H1 (cell line): Measurements from ENCODE around the gene BABAM1. TPM values are rescaled to one million over a fixed set of nuclear protein-coding genes. Genes with fewer than 3 reads are reported as not detected.

Experiments
- CTCF ChIA-PET: fragments of 300-600 bp; sonication (Branson Sonifier 250); formaldehyde crosslinking; loops from one replicate; lab custom pipeline; 2021; ENCODE audit not compliant: partially characterized antibody; lab: Charles Lee
- POLR2A ChIA-PET: fragments of 300-600 bp; sonication (Branson Sonifier 250); formaldehyde crosslinking; loops from one replicate; lab custom pipeline; 2021; ENCODE audit warnings: inconsistent platforms; ENCODE audit not compliant: partially characterized antibody; lab: Charles Lee
- DNase-seq, 2 experiments: peaks; one replicate each; pipeline versions ENCODE4 v3.0.0 to v3.0.0-alpha.2; 2010 to 2022; ENCODE audit warnings: low spot score in 2 of 2, low read depth in 1 of 2, mixed read lengths in 1 of 2
- FAIRE-seq: peaks from 2 replicates; lab custom pipeline; 2011; peaks lifted over from hg19 to GRCh38; lab: Jason Lieb, UNC
- H2AFZ ChIP-seq: 2 replicates; pipeline ENCODE4 v1.8.1; 2012; ENCODE audit warnings: low read length, inconsistent platforms
- H2AK5ac ChIP-seq: 2 replicates; pipeline ENCODE4 v1.6.1; 2013; ENCODE audit warnings: low read depth, low read length
- H2BK120ac ChIP-seq: replicated peaks from 2 replicates; pipeline ENCODE3; 2013; ENCODE audit warnings: low read depth, low read length, inconsistent platforms
- H2BK12ac ChIP-seq: 2 replicates; pipeline ENCODE4 v1.6.1; 2013; ENCODE audit warnings: low read depth, low read length
- H2BK15ac ChIP-seq: 2 replicates; pipeline ENCODE4 v1.6.1; 2013; ENCODE audit warnings: low read length
- H2BK20ac ChIP-seq: 2 replicates; pipeline ENCODE4 v1.6.1; 2013; ENCODE audit warnings: low read length
- H2BK5ac ChIP-seq: 2 replicates; pipeline ENCODE4 v1.6.1; 2013; ENCODE audit warnings: low read depth, low read length
- H3K14ac ChIP-seq: 2 replicates; pipeline ENCODE4 v1.6.1; 2013; ENCODE audit warnings: inconsistent platforms; ENCODE audit not compliant: insufficient read length
- H3K18ac ChIP-seq: 2 replicates; pipeline ENCODE4 v1.6.1; 2013; ENCODE audit warnings: low read length; ENCODE audit errors: extremely low read depth
- H3K23ac ChIP-seq: 2 replicates; pipeline ENCODE4 v1.6.1; 2013; ENCODE audit warnings: inconsistent platforms; ENCODE audit not compliant: insufficient read length
- H3K23me2 ChIP-seq: 2 replicates; pipeline ENCODE4 v1.6.1; 2013; ENCODE audit warnings: low read depth, low read length
- H3K27ac ChIP-seq: 2 replicates; pipeline ENCODE4 v1.6.1; 2011; ENCODE audit warnings: low read depth, low read length, inconsistent platforms
- H3K27me3 ChIP-seq, 4 experiments: replicated peaks in 1 of 4; 1 replicate in 1 of 4; 2 replicates in 3 of 4; pipeline versions ENCODE4 v1.6.1 to v1.8.1; 2011 to 2013; ENCODE audit warnings: low read length in 3 of 4, mild to moderate bottlenecking in 3 of 4, inconsistent platforms in 2 of 4, mixed read lengths in 2 of 4, moderate library complexity in 1 of 4; ENCODE audit not compliant: control insufficient read depth in 3 of 4, insufficient read depth in 3 of 4; ENCODE audit errors: extremely low read depth in 1 of 4
- H3K36me3 ChIP-seq, 4 experiments: 2 replicates each; pipeline versions ENCODE4 v1.6.1 to v1.8.1; 2011 to 2013; ENCODE audit warnings: mild to moderate bottlenecking in 4 of 4, low read length in 3 of 4, moderate library complexity in 2 of 4, control low read depth in 1 of 4, inconsistent platforms in 1 of 4; ENCODE audit not compliant: insufficient read depth in 4 of 4, control insufficient read depth in 2 of 4
- H3K4ac ChIP-seq: replicated peaks from 2 replicates; pipeline ENCODE3; 2013; ENCODE audit warnings: low read length, low read depth, mixed read lengths, inconsistent platforms; ENCODE audit not compliant: insufficient read length
- H3K4me1 ChIP-seq, 4 experiments: replicated peaks in 1 of 4; 1 replicate in 1 of 4; 2 replicates in 3 of 4; pipeline versions ENCODE4 v1.6.1 to v1.8.1; 2011 to 2013; ENCODE audit warnings: low read length in 3 of 4, inconsistent platforms in 2 of 4, mixed read lengths in 1 of 4; ENCODE audit not compliant: insufficient read depth in 4 of 4, control insufficient read depth in 3 of 4
- H3K4me2 ChIP-seq, 2 experiments: 2 replicates each; pipeline versions ENCODE4 v1.6.1 to v1.8.1; 2011 to 2013; ENCODE audit warnings: low read depth in 2 of 2, low read length in 2 of 2, control low read depth in 1 of 2, inconsistent platforms in 1 of 2, mild to moderate bottlenecking in 1 of 2; ENCODE audit not compliant: insufficient read depth in 1 of 2
- H3K4me3 ChIP-seq, 4 experiments: fragments of 200-600, 300-600 bp in 1 of 4; sonication (generic), shearing (Covaris generic), sonication (Bioruptor Twin) in 1 of 4; 2 replicates each; pipeline versions ENCODE4 v1.5.1 to v1.8.1; 2011 to 2016; ENCODE audit warnings: low read length in 4 of 4, low read depth in 3 of 4, control low read depth in 2 of 4, inconsistent platforms in 2 of 4, mild to moderate bottlenecking in 2 of 4, mixed read lengths in 1 of 4, moderate library complexity in 1 of 4; ENCODE audit not compliant: insufficient read depth in 2 of 4; ENCODE audit errors: extremely low read depth in 1 of 4
- H3K56ac ChIP-seq: replicated peaks from 2 replicates; pipeline ENCODE3; 2013; ENCODE audit warnings: low read depth, mild to moderate bottlenecking, mixed read lengths, low read length, inconsistent platforms; ENCODE audit not compliant: insufficient read length
- H3K79me1 ChIP-seq: 2 replicates; pipeline ENCODE4 v1.6.1; 2013; ENCODE audit warnings: low read depth, low read length, control low read depth
- H3K79me2 ChIP-seq, 2 experiments: 2 replicates each; pipeline versions ENCODE4 v1.6.1 to v1.8.1; 2012 to 2013; ENCODE audit warnings: low read length in 2 of 2, mild to moderate bottlenecking in 2 of 2, inconsistent platforms in 1 of 2; ENCODE audit not compliant: insufficient read depth in 2 of 2, control insufficient read depth in 1 of 2
- H3K9ac ChIP-seq, 4 experiments: replicated peaks in 1 of 4; 1 replicate in 1 of 4; 2 replicates in 3 of 4; pipeline versions ENCODE4 v1.6.1 to v1.8.1; 2011 to 2013; ENCODE audit warnings: low read depth in 3 of 4, low read length in 3 of 4, control low read depth in 2 of 4, mild to moderate bottlenecking in 2 of 4, moderate library complexity in 2 of 4, inconsistent platforms in 1 of 4; ENCODE audit errors: extremely low read depth in 1 of 4
- H3K9me3 ChIP-seq, 2 experiments: 2 replicates each; pipeline versions ENCODE4 v1.6.1 to v1.8.1; 2012 to 2013; ENCODE audit warnings: mild to moderate bottlenecking in 2 of 2, moderate library complexity in 2 of 2, control low read depth in 1 of 2, inconsistent platforms in 1 of 2, low read depth in 1 of 2, low read length in 1 of 2, mixed read lengths in 1 of 2; ENCODE audit not compliant: insufficient read depth in 2 of 2
- H4K20me1 ChIP-seq, 2 experiments: replicated peaks in 1 of 2; 2 replicates each; pipeline versions ENCODE3 to v1.8.1; 2011 to 2013; ENCODE audit warnings: inconsistent platforms in 2 of 2, low read length in 2 of 2, mild to moderate bottlenecking in 1 of 2; ENCODE audit not compliant: insufficient read depth in 2 of 2, control insufficient read depth in 1 of 2
- H4K5ac ChIP-seq: 2 replicates; pipeline ENCODE4 v1.6.1; 2013; ENCODE audit warnings: low read length, low read depth, mixed read lengths, inconsistent platforms; ENCODE audit not compliant: insufficient read length
- H4K8ac ChIP-seq: 2 replicates; pipeline ENCODE4 v1.8.0; 2013; ENCODE audit warnings: mild to moderate bottlenecking, moderate library complexity, low read length, inconsistent platforms; ENCODE audit not compliant: insufficient read depth; ENCODE audit errors: extremely low read depth
- H4K91ac ChIP-seq: replicated peaks from 2 replicates; pipeline ENCODE3; 2013; ENCODE audit warnings: low read length, mixed read lengths, inconsistent platforms; ENCODE audit not compliant: insufficient read length
- CHD2 ChIP-seq: IDR thresholded peaks from 2 replicates; pipeline ENCODE4 v1.6.1; 2012; ENCODE audit warnings: low read length, improper control_type of control experiment
- PHF8 ChIP-seq: fragments of 200-600 bp; sonication (generic); conservative IDR thresholded peaks from 2 replicates; pipeline ENCODE4 v1.7.1; 2012; ENCODE audit warnings: low read depth, mild to moderate bottlenecking, inconsistent platforms, low read length, moderate library complexity
- SP1 ChIP-seq: IDR thresholded peaks from 2 replicates; pipeline ENCODE4 v1.6.1; 2011; ENCODE audit warnings: low read depth, low read length
- SP2 ChIP-seq: IDR thresholded peaks from 2 replicates; pipeline ENCODE4 v1.6.1; 2012; ENCODE audit warnings: mild to moderate bottlenecking, low read length, inconsistent platforms
- TAF7 ChIP-seq: optimal IDR thresholded peaks from 2 replicates; pipeline ENCODE3; 2011; ENCODE audit warnings: low read depth, mild to moderate bottlenecking, inconsistent platforms, low read length, moderate library complexity, borderline replicate concordance
- WGBS, 2 experiments: shearing (Covaris generic) in 1 of 2; methylation state at CpG; one replicate each; pipeline versions ENCODE4 v1.1.6 to v1.1.7; 2013 to 2015; ENCODE audit warnings: low lambda C conversion rate in 2 of 2, mixed read lengths in 2 of 2, inconsistent platforms in 1 of 2, low coverage in 1 of 2, missing lambda C conversion rate in 1 of 2; ENCODE audit not compliant: insufficient replicate concordance in 2 of 2, insufficient coverage in 1 of 2, insufficient read length in 1 of 2; ENCODE audit errors: extremely low coverage in 1 of 2, missing lambda C conversion rate in 1 of 2; 5-methylcytosine and 5-hydroxymethylcytosine counted together
- polyA plus RNA-seq, 7 experiments: library from polyadenylated mRNA; depleted of rRNA in 3 of 7; stranded (reverse) in 5 of 7; unstranded in 2 of 7; fragments of >200 nt in 5 of 7; fragments of 200-250 nt in 2 of 7; gene quantifications; 1 replicate in 5 of 7; 2 replicates in 1 of 7; 4 replicates in 1 of 7; pipeline versions ENCODE4 v1.2.1 to v1.2.3, GENCODE V29; 2011 to 2013; ENCODE audit warnings: missing spikeins in 2 of 7, mixed read lengths in 2 of 7
- total RNA-seq: library from RNA; stranded (reverse); fragmentation: NEBNext Ultra II Directional; extraction: Animal tissue kit (Norgen Biotek cat#: 25700); gene quantifications from 2 replicates; pipeline ENCODE4 v1.2.1, GENCODE V29; 2021

The BABAM1 gene
- total and polyA plus RNA-seq, 2 of the 8 experiments (the other 6 are each of a cell fraction or from before 2014, with no cell fraction given) = 127 to 133 TPM

- Histone ChIP-seq H2BK20ac (no peak overlapping the region), H4K91ac (no peak overlapping the region), H2AK5ac (no peak overlapping the region), H2BK120ac (no peak overlapping the region), H3K23ac (no peak overlapping the region), H3K9me3 (peaks cover 0 to 6% of the 10 kb centered on the region in 2 experiments; a peak in 1 of 4 replicates), H4K8ac (peak overlapping the region; percentile 89), H3K4ac (no peak overlapping the region), H3K4me1 (peaks cover 0 to 4% (median 4%) of the 10 kb centered on the region in 4 experiments; a peak in 5 of 7 replicates), H4K20me1 (peaks cover 0 to 4% of the 10 kb centered on the region in 2 experiments), H3K4me2 (peak overlapping the region; percentile 20 to 53; a peak in 2 of 4 replicates), H3K23me2 (peaks cover 5% of the 10 kb centered on the region; the same call in 1 of the 2 replicates), H3K79me1 (peaks cover 5% of the 10 kb centered on the region), H3K9ac (no peak overlapping the region), H3K18ac (no peak overlapping the region; the same call in 1 of the 2 replicates), H3K56ac (no peak overlapping the region), H3K79me2 (peaks cover 0 to 6% of the 10 kb centered on the region in 2 experiments; a peak in 1 of 4 replicates), H2AFZ (peak overlapping the region; percentile 43; the same call in 1 of the 2 replicates), H2BK15ac (0 out of 2 replicates have a peak overlapping the region, but pooled peaks have one; percentile 88), H4K5ac (no peak overlapping the region), H3K14ac (no peak overlapping the region), H3K4me3 (no peak overlapping the region), H2BK12ac (no peak overlapping the region), H3K36me3 (0 out of 8 replicates have a peak, but pooled peaks cover 0 to 3% (median 0%) of the 10 kb centered on the region in 4 experiments), H3K27me3 (no peaks in the 10 kb centered on the region), H2BK5ac (no peak overlapping the region), H3K27ac (no peak overlapping the region)
- WGBS, 2 experiments = 22% methylated on average over 18 of the region's 22 CpGs; no CpG with 5 or more reads in 1 of the 2 experiments
- ChIA-PET CTCF (interaction anchor here (0.6 to 2.5 kb wide), 4 partner anchors 8 to 28 kb away, joined by 3 to 11 read pairs (median 4); partner anchors contain the start of gene ANKLE1), POLR2A (interaction anchor here (0.5 to 4.8 kb wide), 7 partner anchors 9 to 61 kb away, joined by 3 to 67 read pairs (median 4); partner anchors contain the start of genes ABHD8, ANKLE1, DDA1 and GTPBP3)
- FAIRE-seq (peak; percentile 48), DNase-seq (peak in 1 of 2 experiments; percentile 92)
- TF ChIP-seq CHD2 = peak; percentile 82
- TF ChIP-seq TAF7 = no peak
- TF ChIP-seq SP2 = peak; percentile 64
- no peak for TF ChIP-seq PHF8
- TF ChIP-seq SP1 = peak; percentile 93
These were observed 22.2 kb downstream of the BABAM1 start for GRCh38 chr19:17289489-17289888.
